ENCODE results near the gene TMEM237.

TMEM237 gene

DNA sequence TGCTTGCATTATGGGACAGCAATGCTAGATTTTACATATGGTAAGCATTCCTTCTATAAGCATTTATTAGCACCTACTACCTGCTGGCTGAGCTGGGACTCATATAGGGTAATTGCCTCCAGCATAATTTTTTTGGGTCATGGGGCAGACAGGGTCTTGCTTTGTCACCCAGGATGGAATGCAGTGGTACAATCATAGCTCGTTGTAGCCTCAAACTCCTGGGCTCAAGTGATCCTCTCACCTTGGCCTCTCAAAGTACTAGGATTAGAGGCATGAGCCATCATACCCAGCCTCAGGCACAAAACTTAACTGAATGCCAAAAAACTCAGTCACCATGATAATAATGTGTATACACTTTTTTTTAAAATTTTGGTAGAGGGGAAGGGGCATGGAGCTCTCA is 35.3 kb downstream of the TMEM237 start:
- peaks cover 6% of the 10 kb centered on the region; the same call in 1 of the 2 replicates for H3K9me3 ChIP-seq (ENCODE audit: control insufficient read depth, insufficient read depth, low read length)
- no peak overlapping the region for H3K4me3 ChIP-seq (ENCODE audit: low read depth, low read length)
- H3K27ac ChIP-seq (ENCODE audit: low read depth, low read length): no peak overlapping the region
- H3K4me1 ChIP-seq (ENCODE audit: control insufficient read depth, insufficient read depth, low read length): no peaks in the 10 kb centered on the region
- no peaks in the 10 kb centered on the region for H3K27me3 ChIP-seq (ENCODE audit: control insufficient read depth, insufficient read depth, low read length)
- no peaks in the 10 kb centered on the region for H3K36me3 ChIP-seq (ENCODE audit: control insufficient read depth, insufficient read depth, low read length)
- no peak overlapping the region for H3K9ac ChIP-seq (ENCODE audit: low read depth, low read length)

DNA sequence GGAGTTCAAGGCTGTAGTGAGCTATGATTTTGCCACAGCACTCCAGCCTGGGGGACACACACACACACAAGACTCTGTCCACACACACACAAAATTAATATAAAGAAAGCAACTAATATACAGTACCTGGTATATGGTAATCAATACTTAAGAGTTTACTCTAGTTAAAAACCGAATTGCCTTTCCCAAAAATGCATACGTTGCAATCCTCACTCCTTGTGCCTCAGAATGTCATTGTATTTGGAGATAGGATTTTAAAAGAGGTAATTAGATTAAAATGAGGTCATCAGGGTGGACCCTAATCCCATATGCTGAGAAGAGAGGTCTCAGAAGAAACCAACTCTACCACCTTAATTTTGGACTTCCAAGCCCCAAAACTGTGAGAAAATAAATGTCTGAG is 35.7 kb downstream of the TMEM237 start:
- Histone ChIP-seq H3K27ac (ENCODE audit: low read depth, low read length) (no peak overlapping the region), H3K4me1 (ENCODE audit: control insufficient read depth, insufficient read depth, low read length) (no peaks in the 10 kb centered on the region), H3K4me3 (ENCODE audit: low read depth, low read length) (no peak overlapping the region), H3K27me3 (ENCODE audit: control insufficient read depth, insufficient read depth, low read length) (no peaks in the 10 kb centered on the region), H3K9me3 (ENCODE audit: control insufficient read depth, insufficient read depth, low read length) (peaks cover 6% of the 10 kb centered on the region; the same call in 1 of the 2 replicates), H3K9ac (ENCODE audit: low read depth, low read length) (no peak overlapping the region), H3K36me3 (ENCODE audit: control insufficient read depth, insufficient read depth, low read length) (no peaks in the 10 kb centered on the region)

DNA sequence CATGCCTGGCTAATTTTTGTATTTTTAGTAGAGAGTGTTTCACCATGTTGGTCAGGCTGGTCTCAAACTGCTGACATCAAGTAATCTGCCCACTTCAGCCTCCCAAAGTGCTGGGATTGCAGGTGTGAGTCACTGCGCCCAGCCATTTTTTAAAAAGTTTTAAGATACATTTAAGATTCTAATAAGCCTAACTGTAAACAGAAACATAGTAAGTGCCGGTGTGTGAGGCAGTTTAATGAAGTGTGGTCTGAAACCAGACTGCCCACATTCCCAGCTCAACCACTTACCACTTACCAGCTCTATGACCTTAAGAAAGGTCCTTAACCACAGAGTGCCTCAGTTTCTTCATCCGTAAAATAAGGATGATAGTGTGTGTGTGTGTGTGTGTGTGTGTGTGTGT is 42.4 kb downstream of the TMEM237 start:
- H3K4me3 ChIP-seq (ENCODE audit: low read depth, low read length): no peak overlapping the region
- H3K27ac ChIP-seq (ENCODE audit: low read depth, low read length): no peak overlapping the region
- no peaks in the 10 kb centered on the region for H3K9me3 ChIP-seq (ENCODE audit: control insufficient read depth, insufficient read depth, low read length)

DNA sequence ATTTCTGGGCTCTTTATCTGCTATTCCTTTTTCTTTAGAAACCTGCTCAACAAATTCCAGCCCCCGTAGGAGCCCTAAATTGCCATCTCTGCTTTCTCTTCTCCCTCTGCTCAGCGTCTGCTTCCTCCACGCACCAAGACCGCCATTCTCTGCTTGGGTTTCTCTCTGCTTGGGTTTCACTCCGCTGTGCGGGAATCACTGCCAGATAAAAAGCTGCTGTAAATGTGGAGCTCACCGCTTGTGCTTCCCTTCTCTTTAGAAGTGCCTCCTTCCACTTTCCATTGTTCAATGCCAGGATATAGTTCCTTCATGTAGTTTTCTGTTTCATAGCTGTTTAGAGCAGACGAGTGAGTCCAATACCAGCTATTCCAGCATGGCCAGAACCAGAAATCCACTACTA is 45.9 kb downstream of the TMEM237 start:
- Histone ChIP-seq H3K4me3 (ENCODE audit: low read depth, low read length) (no peak overlapping the region), H3K27me3 (ENCODE audit: control insufficient read depth, insufficient read depth, low read length) (no peaks in the 10 kb centered on the region), H3K4me1 (ENCODE audit: control insufficient read depth, insufficient read depth, low read length) (no peaks in the 10 kb centered on the region), H3K36me3 (ENCODE audit: control insufficient read depth, insufficient read depth, low read length) (no peaks in the 10 kb centered on the region), H3K9me3 (ENCODE audit: control insufficient read depth, insufficient read depth, low read length) (no peaks in the 10 kb centered on the region), H3K27ac (ENCODE audit: low read depth, low read length) (no peak overlapping the region), H3K9ac (ENCODE audit: low read depth, low read length) (no peak overlapping the region)

More for the DNA sequence above, 42.4 kb downstream of the TMEM237 start:
- no peaks in the 10 kb centered on the region for H3K4me1 ChIP-seq (ENCODE audit: control insufficient read depth, insufficient read depth, low read length)
- no peaks in the 10 kb centered on the region for H3K27me3 ChIP-seq (ENCODE audit: control insufficient read depth, insufficient read depth, low read length)
- H3K36me3 ChIP-seq (ENCODE audit: control insufficient read depth, insufficient read depth, low read length): no peaks in the 10 kb centered on the region
- H3K9ac ChIP-seq (ENCODE audit: low read depth, low read length): no peak overlapping the region

GRCh38 chr2:201580486-201580885 is 62.8 kb downstream of the TMEM237 start:
- no peaks in the 10 kb centered on the region for H3K36me3 ChIP-seq (ENCODE audit: control insufficient read depth, insufficient read depth, low read length)
- no peaks in the 10 kb centered on the region for H3K27me3 ChIP-seq (ENCODE audit: control insufficient read depth, insufficient read depth, low read length)
- H3K4me1 ChIP-seq (ENCODE audit: control insufficient read depth, insufficient read depth, low read length): no peaks in the 10 kb centered on the region
- no peaks in the 10 kb centered on the region for H3K9me3 ChIP-seq (ENCODE audit: control insufficient read depth, insufficient read depth, low read length)
- H3K9ac ChIP-seq (ENCODE audit: low read depth, low read length): no peak overlapping the region
- no peak overlapping the region for H3K27ac ChIP-seq (ENCODE audit: low read depth, low read length)
- no peak overlapping the region for H3K4me3 ChIP-seq (ENCODE audit: low read depth, low read length)

- Histone ChIP-seq H3K4me1 (ENCODE audit: control insufficient read depth, insufficient read depth, low read length) (no peaks in the 10 kb centered on the region), H3K9me3 (ENCODE audit: control insufficient read depth, insufficient read depth, low read length) (no peaks in the 10 kb centered on the region), H3K27me3 (ENCODE audit: control insufficient read depth, insufficient read depth, low read length) (no peaks in the 10 kb centered on the region), H3K4me3 (ENCODE audit: low read depth, low read length) (no peak overlapping the region), H3K27ac (ENCODE audit: low read depth, low read length) (no peak overlapping the region), H3K36me3 (ENCODE audit: control insufficient read depth, insufficient read depth, low read length) (no peaks in the 10 kb centered on the region), H3K9ac (ENCODE audit: low read depth, low read length) (no peak overlapping the region)
Measured at GRCh38 chr2:201579536-201579935, 63.8 kb downstream of the TMEM237 start.

DNA sequence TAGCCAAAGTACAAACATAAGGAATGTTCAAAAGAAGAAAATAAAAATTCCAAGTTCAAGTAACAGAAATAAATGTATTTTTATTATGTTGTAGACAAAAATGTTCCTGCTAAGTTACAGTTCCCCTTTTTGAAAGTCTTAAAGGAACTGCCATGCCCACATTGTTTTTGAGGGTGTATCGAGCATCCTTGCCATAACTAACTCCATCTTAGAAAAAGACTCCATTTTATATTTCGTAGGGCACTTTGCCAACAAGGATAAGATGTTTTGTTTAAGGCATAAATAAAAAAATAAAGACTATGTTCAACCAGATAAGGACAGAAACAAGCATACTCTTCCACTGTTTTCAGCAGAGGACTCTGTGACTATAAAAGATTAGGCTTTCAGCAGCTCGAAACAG is 67.3 kb downstream of the TMEM237 start:
- no peak overlapping the region for H3K27ac ChIP-seq (ENCODE audit: low read depth, low read length)
- no peaks in the 10 kb centered on the region for H3K36me3 ChIP-seq (ENCODE audit: control insufficient read depth, insufficient read depth, low read length)
- H3K4me1 ChIP-seq (ENCODE audit: control insufficient read depth, insufficient read depth, low read length): no peaks in the 10 kb centered on the region
- H3K9me3 ChIP-seq (ENCODE audit: control insufficient read depth, insufficient read depth, low read length): no peaks in the 10 kb centered on the region
- H3K9ac ChIP-seq (ENCODE audit: low read depth, low read length): no peak overlapping the region
- no peak overlapping the region for H3K4me3 ChIP-seq (ENCODE audit: low read depth, low read length)
- no peaks in the 10 kb centered on the region for H3K27me3 ChIP-seq (ENCODE audit: control insufficient read depth, insufficient read depth, low read length)

DNA sequence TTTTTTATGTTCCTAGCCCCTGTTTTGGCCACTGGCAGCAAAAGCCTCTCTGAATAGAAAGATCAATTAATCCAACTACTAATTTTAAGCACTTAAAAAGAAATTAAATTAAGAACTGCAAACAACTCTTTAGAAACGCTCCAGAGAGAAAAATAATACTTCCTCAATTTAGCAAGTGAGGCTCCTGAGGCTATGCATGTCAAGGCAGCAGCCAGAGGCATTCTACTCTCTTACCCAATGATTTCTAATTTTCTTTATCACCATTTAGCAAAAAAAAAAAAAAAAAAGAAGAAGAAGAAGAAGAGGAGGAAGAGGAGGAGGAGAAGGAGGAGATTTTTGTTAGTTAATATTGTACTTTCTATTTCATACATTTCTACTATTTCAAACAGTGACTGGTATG is 68.5 kb downstream of the TMEM237 start:
- Histone ChIP-seq H3K36me3 (ENCODE audit: control insufficient read depth, insufficient read depth, low read length) (no peaks in the 10 kb centered on the region), H3K9ac (ENCODE audit: low read depth, low read length) (no peak overlapping the region), H3K27ac (ENCODE audit: low read depth, low read length) (no peak overlapping the region), H3K4me3 (ENCODE audit: low read depth, low read length) (no peak overlapping the region), H3K27me3 (ENCODE audit: control insufficient read depth, insufficient read depth, low read length) (no peaks in the 10 kb centered on the region), H3K9me3 (ENCODE audit: control insufficient read depth, insufficient read depth, low read length) (no peaks in the 10 kb centered on the region), H3K4me1 (ENCODE audit: control insufficient read depth, insufficient read depth, low read length) (no peaks in the 10 kb centered on the region)

DNA sequence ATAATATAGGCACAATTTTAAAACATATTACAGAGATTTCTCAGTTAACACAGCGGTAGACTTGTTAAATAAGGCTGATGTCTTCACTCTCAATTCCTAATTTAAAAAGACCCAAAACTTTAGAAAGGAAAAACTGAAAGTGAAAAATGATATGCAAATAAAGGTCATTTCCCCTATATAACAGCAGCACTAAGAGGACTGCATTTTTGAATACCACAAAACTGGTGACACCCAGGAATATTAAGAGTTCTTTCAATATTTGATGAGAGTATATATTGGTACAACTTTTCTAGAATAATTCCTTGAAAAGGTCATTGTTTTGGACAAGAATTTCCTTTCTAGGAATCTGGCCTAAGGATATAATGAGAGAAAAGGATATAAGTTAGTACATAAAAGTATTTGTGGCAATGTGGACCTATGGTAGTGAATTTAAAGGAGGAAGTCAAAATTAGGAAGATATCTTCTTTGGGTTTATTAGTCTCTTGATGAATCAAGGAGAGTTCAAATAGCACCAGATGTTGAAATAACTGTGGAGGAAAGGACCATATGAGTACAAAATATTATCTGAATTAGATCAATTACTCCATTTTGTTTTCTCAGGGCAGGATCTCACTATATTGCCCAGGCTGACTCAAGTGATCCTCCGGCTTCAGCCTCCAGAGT is 70.3 kb downstream of the TMEM237 start:
- Histone ChIP-seq H3K4me1 (ENCODE audit: control insufficient read depth, insufficient read depth, low read length) (no peaks in the 10 kb centered on the region), H3K9me3 (ENCODE audit: control insufficient read depth, insufficient read depth, low read length) (no peaks in the 10 kb centered on the region), H3K9ac (ENCODE audit: low read depth, low read length) (no peak overlapping the region), H3K36me3 (ENCODE audit: control insufficient read depth, insufficient read depth, low read length) (no peaks in the 10 kb centered on the region), H3K4me3 (ENCODE audit: low read depth, low read length) (no peak overlapping the region), H3K27me3 (ENCODE audit: control insufficient read depth, insufficient read depth, low read length) (no peaks in the 10 kb centered on the region), H3K27ac (ENCODE audit: low read depth, low read length) (no peak overlapping the region)

All from HUES48 (cell line).